Activated CD8-positive, alpha-beta memory T cell treated with anti-CD3 and anti-CD28 coated beads, Interleukin-2, amount 50 U/mL, for 48 hours (primary cell): ENCODE data around the gene NMNAT2.
A peak's percentile ranks its signal among the peaks of the same experiment; 100 is the strongest.

Experiments used
- DNase-seq: peaks from one replicate; pipeline ENCODE4 v3.0.0-alpha.2; 2020

Gene NMNAT2

DNA sequence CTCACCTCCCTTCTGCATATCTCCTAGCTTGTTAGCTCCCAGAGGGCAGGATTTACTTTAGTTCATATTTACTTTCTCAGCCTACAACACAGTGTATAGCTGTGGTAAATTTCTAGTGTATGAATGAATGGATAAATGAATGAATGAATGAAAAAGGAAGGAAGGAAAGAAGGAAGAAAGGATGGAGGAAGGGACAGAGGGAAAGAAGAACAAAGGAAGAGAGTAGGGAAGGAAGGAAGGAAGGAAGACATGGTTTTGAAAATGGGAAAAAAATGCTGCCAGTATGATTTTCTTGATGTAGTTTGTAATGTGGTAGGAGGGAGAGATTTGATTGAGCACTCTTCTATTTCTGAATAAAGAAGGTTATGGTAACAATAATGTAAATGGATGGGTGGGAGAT lies 185.1 kb downstream of the NMNAT2 start:
- DNase-seq: no peak

DNA sequence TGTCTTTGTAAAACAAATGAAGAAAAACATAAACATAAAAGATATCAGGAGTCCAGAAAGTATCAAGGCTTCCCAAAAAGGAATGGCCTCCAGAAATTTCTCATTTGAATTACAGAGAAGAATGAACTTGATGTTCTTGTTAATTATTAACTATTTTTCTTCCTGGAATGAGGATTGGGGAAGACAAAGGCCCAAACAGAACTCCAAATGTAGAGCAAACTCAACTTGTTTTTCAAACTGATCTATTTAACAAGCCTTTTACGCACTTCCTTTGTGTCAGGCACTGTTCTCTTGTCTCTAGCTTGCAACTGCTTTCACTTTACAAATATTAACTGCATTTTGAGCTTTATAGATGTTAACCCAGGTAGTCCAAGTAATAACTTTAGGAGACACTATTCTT lies 186.6 kb downstream of the NMNAT2 start:
- no peak for DNase-seq

DNA sequence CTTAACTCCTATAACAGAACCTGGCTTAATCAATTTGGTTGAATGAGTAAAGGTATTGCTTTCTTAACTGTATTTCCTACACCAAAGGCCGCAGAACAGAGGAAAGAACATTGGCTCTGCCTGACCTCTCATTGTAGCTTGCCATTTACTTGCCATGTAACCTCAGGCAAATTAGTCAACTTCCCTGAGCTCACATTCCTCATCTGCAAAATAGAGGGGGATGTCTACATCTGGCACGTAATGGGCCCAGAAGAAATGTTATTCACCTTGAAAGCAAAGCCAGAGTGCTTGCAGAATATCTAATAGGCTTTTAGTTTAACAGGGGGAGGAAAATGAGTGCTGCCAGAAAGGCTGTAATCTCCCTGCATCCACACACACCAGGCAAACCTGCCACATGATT lies 187.8 kb downstream of the NMNAT2 start:
- no peak for DNase-seq

DNA sequence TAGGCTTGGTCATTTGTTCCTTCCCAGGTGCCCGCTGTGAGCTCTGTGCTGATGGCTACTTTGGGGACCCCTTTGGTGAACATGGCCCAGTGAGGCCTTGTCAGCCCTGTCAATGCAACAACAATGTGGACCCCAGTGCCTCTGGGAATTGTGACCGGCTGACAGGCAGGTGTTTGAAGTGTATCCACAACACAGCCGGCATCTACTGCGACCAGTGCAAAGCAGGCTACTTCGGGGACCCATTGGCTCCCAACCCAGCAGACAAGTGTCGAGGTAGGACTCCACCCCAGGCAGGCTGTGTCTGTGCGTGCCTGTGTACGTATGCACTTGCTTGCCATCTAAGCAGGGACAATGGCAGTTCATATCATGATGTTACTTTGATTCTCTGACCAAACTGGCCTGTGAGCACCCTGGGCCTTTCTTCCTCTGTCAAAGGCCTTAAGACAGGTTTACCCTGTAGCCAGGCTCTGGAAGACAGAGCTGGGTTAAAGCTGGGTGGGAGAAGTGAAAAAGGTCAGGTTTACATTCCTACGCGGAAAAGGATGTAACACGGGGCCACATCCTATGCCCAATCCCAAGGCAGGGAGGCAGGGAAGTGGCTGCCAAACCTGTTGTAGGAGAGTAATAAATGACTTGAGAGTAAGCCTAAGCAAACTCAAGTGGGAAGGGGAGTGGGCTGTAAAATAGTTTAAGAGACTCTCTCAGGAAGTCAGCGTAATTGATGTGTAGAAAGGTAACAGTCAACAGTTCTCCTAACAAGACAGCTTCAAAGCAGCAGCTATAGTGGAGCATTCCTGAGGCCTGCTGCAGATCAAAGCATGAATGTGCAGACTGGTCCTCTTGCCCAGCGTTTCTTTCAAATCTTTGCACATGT lies 189.6 kb downstream of the NMNAT2 start:
- no peak for DNase-seq

DNA sequence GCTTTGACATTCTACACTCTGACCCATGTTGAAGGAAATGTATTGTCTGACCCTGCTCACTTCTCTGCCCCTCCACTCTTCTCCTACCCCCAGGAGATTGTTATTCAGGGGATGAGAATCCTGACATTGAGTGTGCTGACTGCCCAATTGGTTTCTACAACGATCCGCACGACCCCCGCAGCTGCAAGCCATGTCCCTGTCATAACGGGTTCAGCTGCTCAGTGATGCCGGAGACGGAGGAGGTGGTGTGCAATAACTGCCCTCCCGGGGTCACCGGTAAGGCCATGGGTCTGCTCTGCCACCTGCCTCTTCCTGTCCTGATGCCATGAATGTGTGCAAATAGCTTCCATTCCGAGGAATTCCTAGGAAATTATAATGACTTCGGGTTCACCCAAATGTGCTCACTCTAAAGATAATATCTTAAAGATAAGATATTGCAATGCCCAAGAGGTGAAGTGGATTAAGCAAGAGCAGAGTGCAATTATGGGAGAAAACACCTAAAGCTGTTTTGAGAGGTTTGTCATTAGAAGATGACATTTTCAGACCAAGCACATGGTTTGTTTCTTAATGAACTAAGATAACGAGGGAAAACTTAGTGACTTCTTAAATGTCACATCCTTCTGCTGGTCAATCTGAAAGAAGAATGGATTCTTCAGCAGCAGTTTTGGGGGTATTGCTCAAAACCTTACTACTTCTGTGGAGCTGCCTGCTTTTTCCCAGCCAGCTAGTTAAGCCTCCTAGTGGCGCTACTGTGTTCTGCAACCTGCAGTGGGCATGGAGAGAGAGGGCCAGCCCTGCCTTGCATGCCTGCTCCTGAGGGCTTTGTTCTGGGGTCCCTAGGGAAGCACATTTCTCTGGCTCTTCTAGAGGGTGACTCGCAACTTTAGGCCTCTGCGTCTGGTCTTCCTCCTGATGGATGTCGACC lies 190.5 kb downstream of the NMNAT2 start:
- DNase-seq: peak; percentile 61

DNA sequence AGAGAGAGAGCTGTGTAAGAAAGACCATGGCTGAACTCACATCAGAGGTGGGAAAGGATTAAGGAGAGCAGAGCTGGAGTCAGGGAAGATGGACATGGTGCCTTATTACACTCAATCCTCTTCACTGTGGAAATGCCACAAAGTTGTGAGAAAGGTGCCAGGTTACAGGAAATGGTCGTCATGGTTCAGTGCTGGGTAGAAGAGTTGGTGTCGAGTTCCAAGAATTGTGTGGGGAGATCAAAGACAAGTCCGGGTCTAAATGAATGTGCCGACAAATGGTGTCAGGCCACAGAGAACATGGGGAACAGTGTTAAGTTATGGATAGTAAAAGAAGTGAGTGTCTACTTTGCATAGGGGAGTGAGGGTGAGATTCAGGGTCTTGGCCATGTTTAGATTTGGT lies 191.2 kb downstream of the NMNAT2 start:
- DNase-seq: no peak

DNA sequence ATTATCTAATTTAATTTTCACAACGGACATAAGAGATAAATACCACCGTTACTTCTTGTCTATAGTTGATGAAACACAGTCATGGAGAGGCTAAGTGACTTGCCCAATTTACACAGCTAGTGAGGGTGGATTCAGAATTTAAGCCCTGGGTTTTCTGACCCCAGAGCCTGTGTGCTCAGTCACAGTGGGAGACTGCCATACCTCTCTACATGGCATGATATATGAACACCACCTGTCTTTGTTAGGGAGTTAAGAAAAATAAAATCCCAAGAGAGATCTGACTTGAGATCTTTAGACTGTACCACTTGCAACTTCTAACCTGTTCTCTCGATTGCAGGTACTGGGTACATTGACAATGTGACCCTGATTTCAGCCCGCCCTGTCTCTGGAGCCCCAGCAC lies 191.8 kb downstream of the NMNAT2 start:
- no peak for DNase-seq

DNA sequence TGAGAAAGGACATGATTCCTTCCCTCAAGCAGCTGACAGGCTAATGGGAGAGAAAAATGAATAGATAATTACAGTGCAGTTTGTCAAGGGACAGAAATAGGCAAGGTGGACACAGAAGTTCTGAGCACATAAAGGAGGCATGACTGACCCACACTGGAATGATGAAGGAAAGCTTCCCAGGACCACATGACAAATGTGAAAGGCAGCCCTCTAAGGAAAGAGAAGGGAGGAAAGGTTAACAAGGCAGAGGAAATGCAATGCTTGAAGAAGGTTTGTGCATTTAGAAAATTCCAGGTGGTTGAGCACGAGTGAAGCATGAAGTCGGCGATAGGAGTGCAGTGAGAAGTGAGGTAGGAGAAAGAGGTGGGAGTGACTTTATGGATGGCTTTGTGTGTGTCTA lies 194.7 kb downstream of the NMNAT2 start:
- DNase-seq: no peak

DNA sequence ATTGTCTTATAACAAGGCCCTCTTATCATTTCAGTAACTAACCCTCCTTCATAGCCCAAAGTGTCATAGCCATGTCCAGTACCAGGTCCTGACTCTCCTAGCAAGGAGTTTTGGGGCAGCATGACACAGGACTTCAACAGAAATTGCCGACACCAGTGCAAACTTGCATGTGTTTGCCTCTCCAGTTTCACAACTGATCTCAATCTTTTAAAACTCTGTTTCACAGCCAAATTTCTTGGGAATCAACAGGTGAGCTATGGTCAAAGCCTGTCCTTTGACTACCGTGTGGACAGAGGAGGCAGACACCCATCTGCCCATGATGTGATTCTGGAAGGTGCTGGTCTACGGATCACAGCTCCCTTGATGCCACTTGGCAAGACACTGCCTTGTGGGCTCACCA lies 195.3 kb downstream of the NMNAT2 start:
- no peak for DNase-seq

DNA sequence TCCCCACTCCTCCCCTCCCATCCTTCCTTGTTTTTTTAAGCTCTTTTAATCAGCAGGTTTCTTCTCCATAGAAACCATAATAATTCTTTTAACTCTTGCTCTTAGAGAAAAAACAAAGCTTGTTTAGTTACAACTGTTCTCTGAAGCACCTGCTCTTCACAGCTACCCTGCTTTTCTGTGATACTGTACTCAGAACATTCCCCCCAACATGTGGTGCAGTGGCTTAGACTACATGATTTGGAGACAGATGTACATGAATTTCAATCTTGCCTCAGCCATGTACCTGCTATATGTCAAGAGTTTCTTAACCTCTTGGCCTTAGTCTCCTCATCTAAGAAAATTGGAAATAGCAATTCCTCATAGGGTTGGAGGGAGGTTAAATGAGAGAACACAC lies 198.6 kb downstream of the NMNAT2 start:
- no peak for DNase-seq

DNA sequence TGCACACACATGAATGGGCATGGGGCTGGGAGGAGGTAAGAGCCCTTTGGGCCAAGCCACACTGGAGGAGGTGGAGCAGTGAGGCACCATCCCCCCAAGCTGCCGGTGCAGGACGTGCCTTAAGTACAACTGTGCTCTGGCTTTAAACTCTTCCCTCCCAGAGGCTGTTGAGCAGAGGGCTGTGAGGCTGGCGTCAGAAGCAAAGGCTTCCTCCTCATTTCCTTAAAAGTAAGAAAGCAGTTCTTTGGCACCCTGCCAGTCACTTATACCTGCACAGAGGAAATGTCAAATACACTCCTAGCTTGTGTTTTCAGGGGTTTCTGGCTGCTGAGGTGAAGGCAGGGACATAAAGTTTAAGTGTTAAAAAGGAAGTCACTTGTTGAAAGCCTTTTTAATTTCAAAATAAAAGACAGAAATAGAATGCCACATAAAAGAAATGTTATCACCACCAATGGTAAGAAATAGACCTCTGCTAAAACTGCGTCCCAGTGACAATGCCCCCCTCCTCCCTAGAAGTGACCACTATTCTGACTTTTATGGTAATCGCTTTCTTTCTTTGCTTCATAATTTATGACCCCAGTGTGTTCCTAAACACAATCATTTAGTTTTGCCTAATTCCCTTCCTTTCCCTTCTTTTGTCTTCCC lies 199.1 kb downstream of the NMNAT2 start:
- DNase-seq: no peak

DNA sequence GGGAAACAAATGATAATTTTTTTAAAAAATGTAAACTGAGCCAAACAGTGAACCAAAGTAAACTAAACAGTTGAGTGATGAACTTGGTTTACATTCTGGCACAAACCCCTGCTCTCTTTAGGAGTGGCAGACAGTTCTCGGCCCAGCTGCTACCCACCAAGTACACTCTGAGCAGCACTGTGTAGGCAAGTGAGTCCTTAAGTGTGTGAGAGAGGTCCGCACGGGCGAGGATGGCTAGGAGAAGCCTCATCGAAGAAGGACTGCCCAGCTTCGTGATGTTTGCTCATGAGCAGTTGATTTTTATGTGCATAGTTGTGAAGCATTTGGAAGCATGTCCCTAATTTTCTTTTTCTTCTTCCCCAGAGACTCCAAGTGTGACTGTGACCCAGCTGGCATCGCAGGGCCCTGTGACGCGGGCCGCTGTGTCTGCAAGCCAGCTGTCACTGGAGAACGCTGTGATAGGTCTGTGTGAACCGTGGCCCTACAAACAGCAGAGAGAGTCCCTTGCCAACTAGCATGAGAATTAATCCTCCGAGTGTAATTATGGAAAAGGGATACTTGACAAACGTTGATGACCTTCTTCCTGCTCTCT lies 200.1 kb downstream of the NMNAT2 start:
- no peak for DNase-seq

DNA sequence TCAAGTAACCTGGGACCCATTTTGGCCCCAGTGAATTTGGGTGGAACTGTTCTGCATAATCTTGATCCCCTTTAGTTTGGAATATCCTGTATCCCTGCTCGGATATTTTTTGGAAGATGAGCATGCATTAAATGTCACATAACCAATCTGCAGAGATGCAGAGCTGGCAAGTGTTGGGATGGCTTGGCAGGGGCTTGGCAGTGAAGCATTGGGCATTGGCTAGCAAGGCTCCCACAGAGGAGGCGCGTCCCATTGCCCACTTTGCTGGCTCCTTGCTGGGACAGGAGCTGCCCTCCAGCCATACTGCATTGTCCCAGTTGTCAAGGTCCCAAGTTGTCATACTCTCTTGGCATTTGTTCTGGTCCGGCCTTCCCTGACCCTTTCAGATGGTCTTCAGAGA lies 202.2 kb downstream of the NMNAT2 start:
- DNase-seq: no peak

DNA sequence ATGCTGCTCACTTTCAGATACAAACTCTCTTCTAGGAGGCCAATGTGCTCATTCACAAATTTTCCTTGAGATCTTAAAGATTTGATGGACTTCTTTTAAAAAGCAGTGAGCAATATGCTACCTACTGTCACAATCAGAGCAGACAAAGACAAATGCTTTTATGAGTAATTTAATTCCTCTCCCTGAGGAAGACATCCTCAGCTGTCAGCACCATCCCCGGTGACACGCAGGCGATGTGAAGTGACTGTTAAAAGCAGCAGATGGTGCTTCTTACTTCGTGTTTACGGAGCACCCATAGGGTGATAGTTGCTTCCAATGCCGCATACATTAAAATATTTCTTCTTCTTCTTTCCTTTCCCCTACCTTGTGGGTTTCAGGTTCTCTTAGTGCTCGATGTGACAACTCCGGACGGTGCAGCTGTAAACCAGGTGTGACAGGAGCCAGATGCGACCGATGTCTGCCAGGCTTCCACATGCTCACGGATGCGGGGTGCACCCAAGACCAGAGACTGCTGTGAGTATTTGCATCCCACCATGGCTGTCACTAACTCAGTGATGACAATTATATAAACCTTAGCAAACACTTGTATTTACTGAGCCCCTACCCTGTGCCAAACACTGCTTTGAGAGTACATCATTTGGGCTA lies 203.0 kb downstream of the NMNAT2 start:
- DNase-seq: no peak

DNA sequence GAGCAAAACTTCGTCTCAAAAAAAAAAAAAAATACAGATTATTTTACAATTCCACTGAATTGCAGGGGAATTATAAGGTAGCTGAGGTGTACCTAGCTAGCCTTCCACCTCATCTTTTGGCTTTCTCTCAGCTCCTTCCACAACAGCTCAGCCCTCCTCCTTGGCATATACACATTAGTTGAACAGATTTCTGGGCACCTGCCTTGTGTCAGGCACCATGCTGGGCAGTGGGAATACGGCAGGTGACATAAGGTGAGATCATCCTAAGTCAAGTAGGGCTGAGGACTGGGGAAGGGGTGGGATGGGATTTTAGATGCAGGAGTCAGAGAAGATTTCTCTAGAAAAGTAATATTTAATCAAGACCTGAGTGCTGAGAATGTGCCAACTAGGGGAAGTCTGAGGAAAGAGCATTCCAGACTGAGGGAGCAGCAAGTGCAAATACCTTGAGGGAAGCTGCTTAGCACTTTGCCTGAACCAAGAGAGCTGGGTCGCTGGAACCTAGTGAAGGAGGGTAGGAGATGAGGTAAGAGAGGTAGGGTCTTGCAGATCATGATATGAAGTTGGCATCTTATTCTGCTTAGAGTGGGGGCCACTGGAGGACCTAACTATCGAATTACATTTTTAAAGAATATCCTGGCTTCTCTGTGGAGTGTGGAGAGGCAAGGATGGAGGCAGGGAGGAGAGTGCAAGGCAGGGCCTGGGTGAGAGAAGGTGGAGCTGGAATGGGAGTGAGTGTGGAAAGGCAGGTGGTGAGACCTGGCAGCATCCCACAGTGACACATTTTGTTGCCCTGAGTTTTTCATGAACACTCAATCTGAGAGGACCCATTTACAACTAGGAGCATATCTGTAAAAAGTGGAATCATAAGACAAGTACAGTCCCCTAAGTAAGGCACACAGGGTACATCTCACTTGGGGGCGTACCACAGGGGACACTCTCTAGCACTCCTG lies 203.9 kb downstream of the NMNAT2 start:
- DNase-seq: no peak

DNA sequence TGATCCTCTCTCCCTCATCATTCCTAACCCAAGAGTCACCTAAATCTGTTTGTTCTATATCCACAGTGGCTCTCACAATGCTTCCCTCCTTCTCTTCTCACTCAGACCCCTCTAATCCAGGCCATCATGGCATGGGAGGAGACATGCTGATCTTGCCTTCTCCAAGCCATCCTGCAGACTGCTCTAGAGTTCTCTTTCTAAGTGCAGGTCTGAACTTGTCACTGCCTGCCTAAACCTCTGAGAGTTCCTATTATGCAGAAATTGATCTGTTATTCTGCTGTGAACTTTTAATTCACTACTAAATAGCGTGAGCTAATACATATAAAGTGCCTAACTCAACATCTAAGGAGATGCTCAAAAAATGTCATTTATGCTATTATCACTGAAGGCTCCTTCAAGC lies 205.3 kb downstream of the NMNAT2 start:
- no peak for DNase-seq

DNA sequence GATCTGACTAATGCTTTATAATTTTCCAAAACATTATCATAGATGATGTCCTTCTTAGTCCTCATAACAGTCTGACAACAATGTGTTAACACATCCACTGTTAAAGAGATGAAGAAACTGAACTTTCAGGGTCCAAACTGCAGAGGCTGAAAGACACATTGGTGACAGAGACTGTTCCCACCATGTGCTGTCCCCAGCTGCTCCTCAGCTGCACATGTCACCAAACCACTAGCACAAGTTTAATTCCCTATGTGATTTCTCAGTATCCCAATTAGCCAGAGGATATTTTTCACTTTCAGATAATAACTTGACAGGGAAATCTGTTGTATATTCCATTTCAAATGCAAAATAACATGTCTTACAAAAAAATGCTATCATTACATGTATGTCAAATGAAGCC lies 207.5 kb downstream of the NMNAT2 start:
- no peak for DNase-seq

DNA sequence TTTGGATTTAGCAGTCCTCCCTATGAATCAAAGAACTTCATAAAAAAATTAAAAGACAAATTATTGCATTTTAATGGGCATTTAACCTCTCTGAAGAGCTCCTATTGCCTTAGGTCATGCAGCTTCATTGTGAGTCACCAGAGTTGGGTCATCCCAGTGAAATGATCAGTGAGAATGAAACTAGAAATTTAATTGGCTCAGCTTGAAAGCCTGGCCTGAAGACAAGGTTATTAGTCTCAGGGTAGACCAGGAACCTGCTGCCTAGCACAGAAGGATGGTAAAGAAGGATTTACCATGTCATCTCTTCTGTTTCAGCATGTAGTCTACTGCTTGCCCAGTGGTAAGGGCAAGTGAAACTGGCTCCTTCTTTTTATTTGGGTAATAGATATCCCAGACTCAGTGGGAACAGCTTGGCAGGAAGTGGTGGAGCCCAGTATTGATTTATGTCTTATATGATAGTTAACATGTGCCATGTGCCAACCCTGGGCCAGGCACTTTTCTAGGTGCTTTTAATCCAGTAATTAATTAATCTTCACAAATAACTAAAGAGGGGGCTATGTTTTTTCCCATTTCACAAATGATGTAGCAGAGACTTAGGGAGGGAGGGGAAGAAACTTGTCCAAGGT lies 208.5 kb downstream of the NMNAT2 start:
- DNase-seq: no peak

DNA sequence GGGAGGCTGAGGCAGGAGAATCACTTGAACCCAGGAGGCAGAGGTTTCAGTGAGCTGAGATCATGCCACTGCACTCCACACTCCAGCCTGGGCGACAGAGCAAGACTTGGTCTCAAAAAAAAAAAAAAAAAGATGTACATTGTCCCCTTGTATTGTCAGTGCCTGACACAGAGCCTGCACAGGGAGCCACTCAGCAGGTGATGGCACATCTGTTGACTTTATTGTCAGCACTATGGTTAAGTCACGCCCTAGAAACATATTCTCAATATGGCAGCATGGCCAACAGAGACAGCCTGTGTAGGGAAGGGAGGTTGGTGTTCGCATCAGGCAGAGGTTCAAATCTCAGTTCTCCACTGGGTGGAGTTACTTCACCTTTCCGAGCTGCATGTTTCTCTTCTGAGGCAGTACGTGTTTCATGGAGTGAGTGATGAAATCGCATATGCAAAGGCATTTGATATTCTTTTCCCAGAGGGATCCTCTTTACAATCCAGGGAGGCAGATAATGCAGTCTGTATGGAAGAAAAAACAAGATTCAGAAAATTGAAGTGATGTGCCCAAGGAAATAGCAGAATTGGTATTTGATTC lies 211.6 kb downstream of the NMNAT2 start:
- DNase-seq: no peak

DNA sequence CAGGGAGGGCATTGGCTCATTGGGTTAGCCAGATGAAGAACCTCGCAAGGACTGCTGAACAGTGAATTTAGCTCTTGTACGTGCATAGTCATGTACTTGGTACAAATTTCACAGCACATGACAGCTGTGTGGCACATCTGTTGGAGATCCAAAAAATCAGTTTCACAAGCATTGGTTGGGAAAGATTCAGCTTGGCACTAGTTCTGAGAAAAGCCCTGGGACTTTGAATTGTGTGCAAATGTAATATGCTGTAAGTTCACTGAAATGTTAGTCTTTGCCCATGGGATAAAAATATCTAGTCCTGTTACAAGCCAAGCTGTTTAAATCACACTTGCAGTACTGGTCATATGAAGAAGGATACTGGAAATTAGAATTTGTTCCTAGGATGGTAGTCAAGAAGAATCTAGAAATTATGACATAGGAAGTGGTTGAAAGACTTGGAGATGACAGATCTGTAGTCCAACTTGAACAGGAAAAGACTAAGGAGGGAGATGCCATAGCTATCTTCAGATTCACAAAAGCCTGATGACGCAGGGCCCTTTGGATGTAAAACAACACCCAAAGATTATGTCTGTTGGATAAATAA lies 212.9 kb downstream of the NMNAT2 start:
- no peak for DNase-seq
